Stomach (tissue), 9 donors: Measurements from ENCODE around the gene HRH1. TPM values are rescaled to one million over a fixed set of nuclear protein-coding genes. Genes with fewer than 3 reads are reported as not detected.

Experiments
- DNase-seq, 2 donors: peaks; one replicate each; pipeline versions ENCODE4 v3.0.0 to v3.0.0-alpha.2; 2013 to 2019
- H3K27ac ChIP-seq, 5 donors: fragments of 200-600 bp in 4 of 5; sonication (generic) in 4 of 5; one replicate each; pipeline ENCODE4 v1.5.1; 2013 to 2019; ENCODE audit warnings: mild to moderate bottlenecking in 1 of 5, moderate library complexity in 1 of 5
- H3K27me3 ChIP-seq, 3 donors: fragments of 200-600 bp; sonication (generic); one replicate each; pipeline ENCODE4 v1.5.1; 2017 to 2019; ENCODE audit warnings: mixed run types in 1 of 3
- H3K36me3 ChIP-seq, 4 donors: fragments of 200-600 bp; sonication (generic); 1 replicate in 3 of 4; 2 replicates in 1 of 4; pipeline ENCODE4 v1.5.1; 2016 to 2019
- H3K4me1 ChIP-seq, 4 donors: fragments of 200-600 bp; sonication (generic); one replicate each; pipeline ENCODE4 v1.5.1; 2016 to 2019
- H3K4me3 ChIP-seq, 4 donors: fragments of 200-600 bp; sonication (generic) in 3 of 4; one replicate each; pipeline ENCODE4 v1.5.1; 2016 to 2019; ENCODE audit warnings: mild to moderate bottlenecking in 1 of 4
- H3K9me3 ChIP-seq, 4 donors: fragments of 200-600 bp; sonication (generic); one replicate each; pipeline ENCODE4 v1.5.1; 2016 to 2019
- CTCF ChIP-seq, 7 experiments: fragments of 450-650 bp in 4 of 7; fragments of 200-600 bp in 3 of 7; sonication (generic) in 3 of 7; IDR thresholded peaks; one replicate each; pipeline ENCODE4 v1.5.1; 2016 to 2019; ENCODE audit warnings: antibody characterized with exemption in 7 of 7, control low read depth in 2 of 7, mild to moderate bottlenecking in 1 of 7
- EP300 ChIP-seq: sonication (generic); formaldehyde crosslinking; IDR thresholded peaks from one replicate; pipeline ENCODE4 v1.6.1; 2017; ENCODE audit warnings: antibody characterized with exemption
- POLR2A ChIP-seq, 4 donors: fragments of 450-650 bp; IDR thresholded peaks; one replicate each; pipeline ENCODE4 v1.6.1; 2016; ENCODE audit warnings: antibody characterized with exemption in 4 of 4, control low read depth in 2 of 4, mild to moderate bottlenecking in 1 of 4, moderate library complexity in 1 of 4
- POLR2AphosphoS5 ChIP-seq, 3 donors: sonication (generic); formaldehyde crosslinking; IDR thresholded peaks; one replicate each; pipeline ENCODE4 v1.6.1; 2016; ENCODE audit warnings: antibody characterized with exemption in 3 of 3
- WGBS, 5 donors: extraction: QIAGEN DNeasy Blood & Tissue Kit in 3 of 5; methylation state at CpG; one replicate each; pipeline versions ENCODE4 v1.1.5 to v1.1.7; 2013 to 2018; 5-methylcytosine and 5-hydroxymethylcytosine counted together
- intact Hi-C: fragments of 100-400 bp; cut with DNase I; formaldehyde crosslinking; loops from one replicate; pipeline ENCODE4 v1.15.1; 2023; ENCODE audit warnings: low total_unique reads
- polyA plus RNA-seq, 3 donors: library from polyadenylated mRNA; stranded (reverse); fragments of 200-250 nt; gene quantifications; one replicate each; pipeline ENCODE4 v1.2.3, GENCODE V29; 2013
- total RNA-seq, 5 donors: library from RNA; depleted of rRNA; stranded (reverse); fragments of >200 nt; gene quantifications; one replicate each; pipeline versions ENCODE4 v1.1.0 to v1.2.3, GENCODE V29; 2014 to 2016
- donor health status: healthy with polysubstance abuse.
- donor health status: Bipolar disorder and iron deficiency.
- donor health status: healthy.

The HRH1 gene
- total and polyA plus RNA-seq, 8 donors, result under 0.01 to 5.0 (median 0.37) TPM; not detected in 1

GRCh38 chr3:11195201-11195600, 40.9 kb downstream of the HRH1 start:
- TF ChIP-seq POLR2A (IDR thresholded peaks at IDR 0.05) (no peak), CTCF (IDR thresholded peaks at IDR 0.05) (no peak), POLR2AphosphoS5 (IDR thresholded peaks at IDR 0.05) (no peak), EP300 (no peak)
- intact Hi-C loops, result no loop called here
- DNase-seq, result no peak
- no peak overlapping the region for H3K4me3 ChIP-seq
- H3K27ac ChIP-seq, result peak overlapping the region in 2 of 5 donors; percentile 26 to 32
- no peaks in the 10 kb centered on the region for H3K36me3 ChIP-seq
- WGBS, 5 donors, result 41 to 59% (median 51%) methylated on average over 5 of the region's 5 CpGs
- H3K4me1 ChIP-seq, result peaks cover 0 to 18% (median 13%) of the 10 kb centered on the region in 4 donors
- H3K9me3 ChIP-seq, result peaks cover 0 to 5% (median 2%) of the 10 kb centered on the region in 4 donors
- peaks cover 0 to 16% (median 0%) of the 10 kb centered on the region in 3 donors for H3K27me3 ChIP-seq

GRCh38 chr3:11195721-11196332, 41.5 kb downstream of the HRH1 start:
- WGBS, 5 donors, result 34 to 52% (median 40%) methylated on average over 9 to 10 of the region's 10 CpGs
- H3K27ac ChIP-seq, result peak overlapping the region in 2 of 5 donors; percentile 26 to 32

GRCh38 chr3:11197484-11197883, 43.2 kb downstream of the HRH1 start:
- Histone ChIP-seq H3K36me3 (no peaks in the 10 kb centered on the region), H3K27ac (peak overlapping the region in 2 of 5 donors; percentile 3 to 20)
- TF ChIP-seq CTCF (IDR thresholded peaks at IDR 0.05), result no peak
- TF ChIP-seq POLR2AphosphoS5 (IDR thresholded peaks at IDR 0.05), result no peak
- no peak for TF ChIP-seq EP300
- no peak for TF ChIP-seq POLR2A (IDR thresholded peaks at IDR 0.05)

More at GRCh38 chr3:11195721-11196332, 41.5 kb downstream of the HRH1 start:
- Histone ChIP-seq H3K36me3 (no peaks in the 10 kb centered on the region), H3K4me1 (peaks cover 0 to 18% (median 13%) of the 10 kb centered on the region in 4 donors), H3K27me3 (peaks cover 0 to 16% (median 0%) of the 10 kb centered on the region in 3 donors), H3K9me3 (peaks cover 0 to 5% (median 2%) of the 10 kb centered on the region in 4 donors), H3K4me3 (no peak overlapping the region)
- DNase-seq, result peak in 1 of 2 donors; percentile 49
- intact Hi-C loops, result no loop called here
- no peak for TF ChIP-seq CTCF (IDR thresholded peaks at IDR 0.05)
- TF ChIP-seq POLR2A (IDR thresholded peaks at IDR 0.05), result no peak
- TF ChIP-seq POLR2AphosphoS5 (IDR thresholded peaks at IDR 0.05), result no peak
- TF ChIP-seq EP300, result no peak

GRCh38 chr3:11198070-11198469, 43.8 kb downstream of the HRH1 start:
- Histone ChIP-seq H3K27ac (peak overlapping the region in 1 of 5 donors; percentile 3), H3K36me3 (no peaks in the 10 kb centered on the region), H3K4me1 (peaks cover 0 to 21% (median 15%) of the 10 kb centered on the region in 4 donors), H3K4me3 (no peak overlapping the region), H3K9me3 (peaks cover 0 to 5% (median 2%) of the 10 kb centered on the region in 4 donors), H3K27me3 (peaks cover 0 to 16% (median 0%) of the 10 kb centered on the region in 3 donors)
- TF ChIP-seq POLR2AphosphoS5 (IDR thresholded peaks at IDR 0.05) (no peak), POLR2A (IDR thresholded peaks at IDR 0.05) (no peak), CTCF (IDR thresholded peaks at IDR 0.05) (no peak), EP300 (no peak)
- 46 to 67% (median 51%) methylated on average over 8 of the region's 8 CpGs for WGBS, 5 donors
- intact Hi-C loops, result no loop called here
- no peak for DNase-seq

More at GRCh38 chr3:11197484-11197883, 43.2 kb downstream of the HRH1 start:
- H3K4me3 ChIP-seq, result no peak overlapping the region
- H3K27me3 ChIP-seq, result peaks cover 0 to 16% (median 0%) of the 10 kb centered on the region in 3 donors
- H3K9me3 ChIP-seq, result peaks cover 0 to 5% (median 2%) of the 10 kb centered on the region in 4 donors
- intact Hi-C loops, result no loop called here
- WGBS, 5 donors, result 50 to 76% (median 54%) methylated on average over 1 of the region's 1 CpG
- H3K4me1 ChIP-seq, result peaks cover 0 to 21% (median 15%) of the 10 kb centered on the region in 4 donors
- no peak for DNase-seq
